Measurements from ENCODE around the gene STARD5.

DNA sequence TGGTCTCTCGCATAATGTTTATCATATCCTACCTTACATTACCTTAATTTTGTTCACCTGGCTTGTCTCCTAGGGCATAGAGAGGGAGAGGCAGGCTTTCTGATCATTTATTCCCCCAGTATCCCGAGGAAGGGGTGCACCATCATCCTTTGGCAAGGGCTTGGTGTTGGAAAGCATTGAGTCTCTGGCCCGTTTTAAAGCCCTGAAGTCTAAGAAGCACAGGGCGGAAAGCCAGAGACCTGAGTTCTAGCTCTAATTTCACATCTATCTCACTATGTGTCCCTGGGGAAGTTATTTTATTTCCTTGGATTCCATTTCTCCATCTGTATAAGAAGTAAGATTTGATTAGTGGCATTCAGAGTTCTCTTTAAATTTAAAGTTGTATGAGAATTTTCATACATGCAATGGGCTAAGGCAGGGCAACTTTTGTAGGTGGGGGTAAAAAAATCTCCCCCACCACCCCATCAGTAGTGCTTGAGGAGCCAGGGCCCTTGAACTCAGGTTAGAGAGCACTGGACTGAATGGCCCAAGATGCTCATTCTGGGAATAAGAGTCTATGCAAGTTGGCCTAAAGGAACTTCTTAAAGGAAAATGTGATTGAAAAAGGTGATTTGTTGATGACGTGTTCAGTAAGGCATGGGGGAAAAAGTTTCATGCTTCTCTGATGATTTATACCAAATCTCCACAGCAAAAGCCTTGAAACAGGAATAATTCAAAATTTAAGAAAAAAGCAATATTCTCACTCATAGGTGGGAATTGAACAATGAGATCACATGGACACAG is 40.0 kb upstream of the STARD5 start:
- TF ChIP-seq, protein P1, sequence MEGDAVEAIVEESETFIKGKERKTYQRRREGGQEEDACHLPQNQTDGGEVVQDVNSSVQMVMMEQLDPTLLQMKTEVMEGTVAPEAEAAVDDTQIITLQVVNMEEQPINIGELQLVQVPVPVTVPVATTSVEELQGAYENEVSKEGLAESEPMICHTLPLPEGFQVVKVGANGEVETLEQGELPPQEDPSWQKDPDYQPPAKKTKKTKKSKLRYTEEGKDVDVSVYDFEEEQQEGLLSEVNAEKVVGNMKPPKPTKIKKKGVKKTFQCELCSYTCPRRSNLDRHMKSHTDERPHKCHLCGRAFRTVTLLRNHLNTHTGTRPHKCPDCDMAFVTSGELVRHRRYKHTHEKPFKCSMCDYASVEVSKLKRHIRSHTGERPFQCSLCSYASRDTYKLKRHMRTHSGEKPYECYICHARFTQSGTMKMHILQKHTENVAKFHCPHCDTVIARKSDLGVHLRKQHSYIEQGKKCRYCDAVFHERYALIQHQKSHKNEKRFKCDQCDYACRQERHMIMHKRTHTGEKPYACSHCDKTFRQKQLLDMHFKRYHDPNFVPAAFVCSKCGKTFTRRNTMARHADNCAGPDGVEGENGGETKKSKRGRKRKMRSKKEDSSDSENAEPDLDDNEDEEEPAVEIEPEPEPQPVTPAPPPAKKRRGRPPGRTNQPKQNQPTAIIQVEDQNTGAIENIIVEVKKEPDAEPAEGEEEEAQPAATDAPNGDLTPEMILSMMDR (IDR thresholded peaks at IDR 0.05; ENCODE audit: insufficient read depth, low read depth, low read length), result no peak
- no peak for TF ChIP-seq EZH2 (IDR thresholded peaks at IDR 0.05; ENCODE audit: insufficient read depth, low read length)

All from astrocyte (in vitro differentiated cells and primary cell).